ENCODE data around the gene ETV3. TPM values are rescaled to one million over a fixed set of nuclear protein-coding genes. Genes with fewer than 3 reads are reported as not detected.

ETV3 gene
- total RNA-seq, 2 donors from 2014 or later = 11.8 to 31.7 TPM

DNA sequence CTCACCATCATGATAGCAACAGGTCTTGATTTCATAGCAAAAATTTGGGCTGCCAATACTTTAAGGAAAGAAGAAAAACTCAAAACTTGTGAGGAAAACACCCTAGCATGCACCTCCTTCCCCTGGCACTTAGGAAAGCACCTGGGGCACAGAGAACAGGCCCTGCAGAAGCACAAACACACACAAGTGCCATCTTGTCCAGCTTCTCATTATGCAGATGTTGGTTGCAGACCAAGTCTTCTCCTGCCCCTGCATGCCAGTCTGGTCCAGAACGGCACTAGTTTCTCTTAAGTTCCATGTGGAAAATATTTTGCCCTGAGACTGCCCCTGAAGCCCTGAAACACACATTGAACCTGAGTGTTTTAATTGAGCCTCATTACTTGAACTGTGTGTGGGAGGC, 6.3 kb upstream of the ETV3 start:
- DNase-seq (ENCODE audit: low spot score) = no peak
- Histone ChIP-seq H3K27me3 (replicated peaks; ENCODE audit: insufficient read depth) (no peaks in the 10 kb centered on the region), H3K9me3 (no peaks in the 10 kb centered on the region), H3K4me3 (no peak overlapping the region), H3K27ac (no peak overlapping the region), H3K4me1 (ENCODE audit: control insufficient read depth in 1 of 2, low read depth in 2 of 2) (peaks cover 0 to 3% of the 10 kb centered on the region in 2 donors), H3K36me3 (no peaks in the 10 kb centered on the region)
- TF ChIP-seq, protein P1, sequence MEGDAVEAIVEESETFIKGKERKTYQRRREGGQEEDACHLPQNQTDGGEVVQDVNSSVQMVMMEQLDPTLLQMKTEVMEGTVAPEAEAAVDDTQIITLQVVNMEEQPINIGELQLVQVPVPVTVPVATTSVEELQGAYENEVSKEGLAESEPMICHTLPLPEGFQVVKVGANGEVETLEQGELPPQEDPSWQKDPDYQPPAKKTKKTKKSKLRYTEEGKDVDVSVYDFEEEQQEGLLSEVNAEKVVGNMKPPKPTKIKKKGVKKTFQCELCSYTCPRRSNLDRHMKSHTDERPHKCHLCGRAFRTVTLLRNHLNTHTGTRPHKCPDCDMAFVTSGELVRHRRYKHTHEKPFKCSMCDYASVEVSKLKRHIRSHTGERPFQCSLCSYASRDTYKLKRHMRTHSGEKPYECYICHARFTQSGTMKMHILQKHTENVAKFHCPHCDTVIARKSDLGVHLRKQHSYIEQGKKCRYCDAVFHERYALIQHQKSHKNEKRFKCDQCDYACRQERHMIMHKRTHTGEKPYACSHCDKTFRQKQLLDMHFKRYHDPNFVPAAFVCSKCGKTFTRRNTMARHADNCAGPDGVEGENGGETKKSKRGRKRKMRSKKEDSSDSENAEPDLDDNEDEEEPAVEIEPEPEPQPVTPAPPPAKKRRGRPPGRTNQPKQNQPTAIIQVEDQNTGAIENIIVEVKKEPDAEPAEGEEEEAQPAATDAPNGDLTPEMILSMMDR (IDR thresholded peaks at IDR 0.05) = no peak
- ATAC-seq (ENCODE audit: insufficient number of reproducible peaks, low FRiP score, low read depth) = no peak

DNA sequence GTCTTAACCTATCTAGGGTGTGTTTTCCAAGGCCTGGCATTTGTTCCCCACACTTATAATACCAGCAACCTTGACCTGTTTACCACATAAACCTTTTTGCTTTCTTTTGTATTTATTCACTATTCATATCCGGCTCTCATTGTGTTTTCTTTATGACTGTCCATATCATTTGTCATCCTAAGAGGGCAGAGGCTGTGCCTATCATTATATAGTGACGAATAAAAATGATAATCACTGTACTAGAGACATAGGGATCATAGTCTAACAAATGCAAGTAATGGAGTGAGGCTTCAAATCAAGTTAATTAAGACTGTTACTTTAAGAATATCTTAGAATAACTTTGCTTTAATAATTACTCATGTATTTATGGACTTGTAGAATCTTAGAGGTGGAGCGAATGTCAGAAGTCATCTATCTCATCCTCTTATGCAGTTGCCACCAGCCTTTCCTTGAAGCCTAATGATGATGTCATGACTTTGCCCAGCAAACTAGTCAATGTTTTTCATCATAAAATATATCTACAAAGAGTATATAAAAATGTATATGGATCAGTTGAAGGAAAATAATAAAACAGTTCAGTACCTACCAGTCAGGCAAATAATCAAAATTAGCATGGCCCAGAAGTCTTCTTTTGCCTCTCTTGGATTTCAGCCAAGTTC, 4.7 kb upstream of the ETV3 start:
- no peaks in the 10 kb centered on the region for H3K27me3 ChIP-seq (replicated peaks; ENCODE audit: insufficient read depth)
- ATAC-seq (ENCODE audit: insufficient number of reproducible peaks, low FRiP score, low read depth) = no peak
- TF ChIP-seq, protein P1 (IDR thresholded peaks at IDR 0.05) = no peak
- no peaks in the 10 kb centered on the region for H3K9me3 ChIP-seq
- H3K4me3 ChIP-seq = no peak overlapping the region
- no peak overlapping the region for H3K27ac ChIP-seq
- DNase-seq (ENCODE audit: low spot score) = no peak
- no peaks in the 10 kb centered on the region for H3K36me3 ChIP-seq
- peaks cover 5 to 6% of the 10 kb centered on the region in 2 donors for H3K4me1 ChIP-seq (ENCODE audit: control insufficient read depth in 1 of 2, low read depth in 2 of 2)

DNA sequence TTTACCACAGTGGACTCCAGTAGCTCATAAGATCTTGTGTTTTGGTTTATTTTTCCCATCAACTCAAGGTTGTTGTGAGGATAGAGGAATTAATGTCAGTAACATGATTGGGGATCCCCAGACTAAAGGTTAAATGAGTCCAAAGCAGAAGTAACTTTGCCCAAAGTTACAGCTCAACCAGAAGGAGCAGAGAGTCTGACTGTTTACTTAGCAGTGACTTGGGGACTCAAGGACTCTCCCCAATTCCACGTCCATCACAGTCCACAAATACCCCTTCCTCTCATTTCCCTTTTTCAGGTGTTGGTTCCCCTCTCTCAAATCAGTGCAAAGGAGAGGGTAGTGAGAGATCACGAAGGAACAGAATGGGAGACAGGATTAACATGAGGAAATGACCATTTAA, 4.0 kb upstream of the ETV3 start:
- no peak for ATAC-seq (ENCODE audit: insufficient number of reproducible peaks, low FRiP score, low read depth)
- H3K27me3 ChIP-seq (replicated peaks; ENCODE audit: insufficient read depth) = no peaks in the 10 kb centered on the region
- H3K27ac ChIP-seq = no peak overlapping the region
- H3K4me3 ChIP-seq = no peak overlapping the region
- H3K36me3 ChIP-seq = no peaks in the 10 kb centered on the region
- H3K9me3 ChIP-seq = no peaks in the 10 kb centered on the region
- H3K4me1 ChIP-seq (ENCODE audit: control insufficient read depth in 1 of 2, low read depth in 2 of 2) = peaks cover 9% of the 10 kb centered on the region in 2 donors
- TF ChIP-seq, protein P1 (IDR thresholded peaks at IDR 0.05) = no peak
- no peak for DNase-seq (ENCODE audit: low spot score)

DNA sequence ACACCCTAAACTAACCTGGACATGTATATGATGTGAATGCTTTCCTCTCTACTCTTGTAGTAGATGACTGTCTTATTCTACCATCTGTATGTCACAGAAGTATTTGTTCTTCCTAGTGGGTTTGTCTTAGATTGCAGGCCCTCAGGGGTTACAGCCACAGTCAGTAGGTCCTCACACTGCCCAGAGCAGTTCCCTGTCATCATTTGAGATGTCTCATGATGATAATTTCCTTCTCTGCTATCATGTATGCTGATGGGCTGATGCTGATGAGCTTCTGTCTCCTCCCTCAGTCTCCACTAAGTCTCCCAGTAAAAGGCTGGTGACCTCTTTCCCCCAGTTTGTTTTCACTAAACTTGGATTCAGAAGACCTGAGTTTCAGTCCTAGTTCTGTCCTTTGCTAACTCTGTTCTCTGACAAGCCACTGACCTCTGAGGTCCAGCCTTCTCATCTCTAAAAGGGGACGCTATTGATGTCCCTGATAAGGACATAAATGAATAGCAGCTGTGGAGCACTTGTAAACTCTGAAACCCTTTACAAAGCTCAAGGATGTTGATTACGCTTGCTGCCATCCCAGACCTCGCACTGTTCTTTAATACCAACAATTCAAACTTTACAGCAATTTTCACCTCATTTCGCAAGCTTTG, 3.1 kb upstream of the ETV3 start:
- no peak overlapping the region for H3K27ac ChIP-seq
- H3K4me1 ChIP-seq (ENCODE audit: control insufficient read depth in 1 of 2, low read depth in 2 of 2) = peaks cover 18% of the 10 kb centered on the region in 2 donors
- ATAC-seq (ENCODE audit: insufficient number of reproducible peaks, low FRiP score, low read depth) (no peak), DNase-seq (ENCODE audit: low spot score) (no peak)
- H3K4me3 ChIP-seq = no peak overlapping the region
- TF ChIP-seq, protein P1 (IDR thresholded peaks at IDR 0.05) = no peak
- H3K27me3 ChIP-seq (replicated peaks; ENCODE audit: insufficient read depth) = no peaks in the 10 kb centered on the region
- no peaks in the 10 kb centered on the region for H3K9me3 ChIP-seq
- no peaks in the 10 kb centered on the region for H3K36me3 ChIP-seq

DNA sequence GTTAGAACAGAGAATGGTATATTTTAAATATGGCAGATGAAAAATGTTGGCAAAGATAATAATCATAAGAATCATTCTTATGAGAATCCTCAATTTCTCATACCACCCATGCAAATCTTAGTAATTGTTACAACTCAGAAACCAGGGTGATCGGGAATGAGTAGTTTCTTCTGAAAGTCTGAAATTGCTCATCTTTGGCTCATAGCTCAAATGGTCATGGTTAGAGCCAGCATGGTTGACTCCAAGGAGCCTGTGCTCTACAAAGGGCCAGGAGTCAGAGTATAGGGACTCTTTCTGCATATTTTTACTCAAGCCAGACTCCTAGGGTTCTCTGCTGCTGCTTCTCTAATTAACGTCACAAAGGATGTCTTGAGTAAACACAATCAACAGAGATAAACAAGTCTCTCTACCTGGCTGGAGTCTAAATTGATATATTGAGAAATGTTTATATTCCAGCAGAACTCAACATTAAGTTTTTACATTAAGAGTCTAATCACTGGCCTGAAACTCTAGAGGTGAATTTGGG, 1.9 kb upstream of the ETV3 start:
- Histone ChIP-seq H3K4me1 (ENCODE audit: control insufficient read depth in 1 of 2, low read depth in 2 of 2) (peaks cover 21 to 26% of the 10 kb centered on the region in 2 donors), H3K27ac (no peak overlapping the region), H3K36me3 (peaks cover 7% of the 10 kb centered on the region), H3K4me3 (no peak overlapping the region), H3K27me3 (replicated peaks; ENCODE audit: insufficient read depth) (no peaks in the 10 kb centered on the region), H3K9me3 (no peaks in the 10 kb centered on the region)
- DNase-seq (ENCODE audit: low spot score) (no peak), ATAC-seq (ENCODE audit: insufficient number of reproducible peaks, low FRiP score, low read depth) (no peak)
- TF ChIP-seq, protein P1 (IDR thresholded peaks at IDR 0.05) = no peak
